ENCODE data around the gene C20orf96. TPM values are rescaled to one million over a fixed set of nuclear protein-coding genes. Genes with fewer than 3 reads are reported as not detected.

C20orf96 gene
- total RNA-seq, 3 donors from 2014 or later, result 2.6 to 9.2 (median 6.1) TPM

DNA sequence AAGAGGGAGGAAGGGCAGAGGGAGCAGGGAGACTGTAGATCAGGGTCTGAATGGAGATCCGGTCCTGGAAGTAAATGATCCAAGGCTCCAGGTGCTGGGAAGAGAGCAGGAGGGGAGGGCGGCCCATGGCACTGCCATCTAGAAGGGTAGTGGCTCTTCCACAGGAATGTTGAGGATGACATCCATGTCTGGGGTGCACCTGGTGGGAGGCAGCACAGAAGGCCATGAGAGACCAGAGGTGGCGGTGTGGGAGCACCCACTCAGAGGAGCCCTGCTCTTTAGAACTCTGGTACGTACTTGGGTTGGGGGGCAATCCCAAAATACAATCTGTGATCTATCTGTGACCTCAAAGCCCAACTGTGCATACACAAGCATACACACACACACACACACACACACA is 19.5 kb downstream of the C20orf96 start:
- Histone ChIP-seq H3K9me3 (no peaks in the 10 kb centered on the region), H3K27me3 (no peaks in the 10 kb centered on the region), H3K36me3 (no peaks in the 10 kb centered on the region), H3K4me1 (no peaks in the 10 kb centered on the region), H3K27ac (no peak overlapping the region), H3K4me3 (no peak overlapping the region)
- TF ChIP-seq, protein P1, sequence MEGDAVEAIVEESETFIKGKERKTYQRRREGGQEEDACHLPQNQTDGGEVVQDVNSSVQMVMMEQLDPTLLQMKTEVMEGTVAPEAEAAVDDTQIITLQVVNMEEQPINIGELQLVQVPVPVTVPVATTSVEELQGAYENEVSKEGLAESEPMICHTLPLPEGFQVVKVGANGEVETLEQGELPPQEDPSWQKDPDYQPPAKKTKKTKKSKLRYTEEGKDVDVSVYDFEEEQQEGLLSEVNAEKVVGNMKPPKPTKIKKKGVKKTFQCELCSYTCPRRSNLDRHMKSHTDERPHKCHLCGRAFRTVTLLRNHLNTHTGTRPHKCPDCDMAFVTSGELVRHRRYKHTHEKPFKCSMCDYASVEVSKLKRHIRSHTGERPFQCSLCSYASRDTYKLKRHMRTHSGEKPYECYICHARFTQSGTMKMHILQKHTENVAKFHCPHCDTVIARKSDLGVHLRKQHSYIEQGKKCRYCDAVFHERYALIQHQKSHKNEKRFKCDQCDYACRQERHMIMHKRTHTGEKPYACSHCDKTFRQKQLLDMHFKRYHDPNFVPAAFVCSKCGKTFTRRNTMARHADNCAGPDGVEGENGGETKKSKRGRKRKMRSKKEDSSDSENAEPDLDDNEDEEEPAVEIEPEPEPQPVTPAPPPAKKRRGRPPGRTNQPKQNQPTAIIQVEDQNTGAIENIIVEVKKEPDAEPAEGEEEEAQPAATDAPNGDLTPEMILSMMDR (IDR thresholded peaks at IDR 0.05), result no peak
- intact Hi-C loops (cut with DNase I; ENCODE audit: low total_unique reads), result no loop called here
- no peak for DNase-seq (ENCODE audit: low spot score in 2 of 2)

- H3K4me1 ChIP-seq, result no peaks in the 10 kb centered on the region
- no peak for DNase-seq (ENCODE audit: low spot score in 2 of 2)
- no peaks in the 10 kb centered on the region for H3K36me3 ChIP-seq
- H3K27me3 ChIP-seq, result no peaks in the 10 kb centered on the region
- no peaks in the 10 kb centered on the region for H3K9me3 ChIP-seq
- no peak overlapping the region for H3K27ac ChIP-seq
- TF ChIP-seq POLR2A (IDR thresholded peaks at IDR 0.05) (no peak), POLR2AphosphoS5 (IDR thresholded peaks at IDR 0.05) (no peak)
- TF ChIP-seq, protein P1 (IDR thresholded peaks at IDR 0.05), result no peak
- intact Hi-C loops (cut with DNase I; ENCODE audit: low total_unique reads), result no loop called here
- no peak overlapping the region for H3K4me3 ChIP-seq
These were observed 20.0 kb downstream of the C20orf96 start for GRCh38 chr20:270517-270916.

- Histone ChIP-seq H3K9me3 (no peaks in the 10 kb centered on the region), H3K4me3 (peak overlapping the region; percentile 38 to 68 (median 54)), H3K27me3 (no peaks in the 10 kb centered on the region), H3K36me3 (no peaks in the 10 kb centered on the region), H3K27ac (peak overlapping the region in 1 of 2 donors; percentile 22), H3K4me1 (no peaks in the 10 kb centered on the region)
- TF ChIP-seq POLR2A (IDR thresholded peaks at IDR 0.05) (no peak), POLR2AphosphoS5 (IDR thresholded peaks at IDR 0.05) (peak in 1 of 3 donors; percentile 33)
- TF ChIP-seq, protein P1 (IDR thresholded peaks at IDR 0.05), result peak; percentile 91 to 94 (median 93)
- DNase-seq (ENCODE audit: low spot score in 2 of 2), result peak; percentile 50 to 78
- intact Hi-C loops (cut with DNase I; ENCODE audit: low total_unique reads), result no loop called here
These were observed 23.7 kb downstream of the C20orf96 start for GRCh38 chr20:266596-267562.

GRCh38 chr20:263701-264100 is 26.8 kb downstream of the C20orf96 start:
- intact Hi-C loops (cut with DNase I; ENCODE audit: low total_unique reads), result no loop called here
- no peaks in the 10 kb centered on the region for H3K36me3 ChIP-seq
- no peak overlapping the region for H3K4me3 ChIP-seq
- H3K27ac ChIP-seq, result no peak overlapping the region
- DNase-seq (ENCODE audit: low spot score in 2 of 2), result no peak
- H3K9me3 ChIP-seq, result no peaks in the 10 kb centered on the region
- no peaks in the 10 kb centered on the region for H3K4me1 ChIP-seq
- TF ChIP-seq, protein P1 (IDR thresholded peaks at IDR 0.05), result no peak
- TF ChIP-seq POLR2AphosphoS5 (IDR thresholded peaks at IDR 0.05), result no peak
- no peak for TF ChIP-seq POLR2A (IDR thresholded peaks at IDR 0.05)
- H3K27me3 ChIP-seq, result no peaks in the 10 kb centered on the region

DNA sequence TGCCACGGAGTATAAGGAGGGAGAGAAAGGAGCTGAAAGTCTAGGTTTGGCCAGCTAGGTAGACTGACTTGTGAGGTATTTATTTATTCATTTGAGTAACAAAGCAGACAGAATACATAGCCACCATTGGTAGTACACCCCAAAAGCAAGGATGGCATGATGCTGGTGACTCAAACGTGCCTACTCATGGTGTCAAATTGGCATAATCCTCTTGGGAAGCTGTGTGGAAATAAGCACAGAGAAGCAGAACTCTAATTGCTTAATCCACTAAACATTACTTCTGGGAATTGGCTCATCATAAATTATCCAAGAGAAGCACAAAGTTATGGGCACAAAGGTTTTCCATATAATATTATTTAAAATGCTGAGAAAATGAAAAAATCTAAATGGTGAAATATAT is 30.6 kb downstream of the C20orf96 start:
- intact Hi-C loops (cut with DNase I; ENCODE audit: low total_unique reads), result no loop called here
- Histone ChIP-seq H3K9me3 (no peaks in the 10 kb centered on the region), H3K4me3 (no peak overlapping the region), H3K36me3 (no peaks in the 10 kb centered on the region), H3K27me3 (no peaks in the 10 kb centered on the region), H3K4me1 (no peaks in the 10 kb centered on the region), H3K27ac (no peak overlapping the region)
- no peak for TF ChIP-seq POLR2AphosphoS5 (IDR thresholded peaks at IDR 0.05)
- TF ChIP-seq POLR2A (IDR thresholded peaks at IDR 0.05), result no peak
- TF ChIP-seq, protein P1 (IDR thresholded peaks at IDR 0.05), result no peak
- DNase-seq (ENCODE audit: low spot score in 2 of 2), result no peak

Measured in breast epithelium (tissue), 4 donors.